EL (cell line): ENCODE data around the gene GTF2I.
"Not testable (repeated sequence)": the region's sequence is repeated elsewhere in the genome, so short reads cannot be mapped to it uniquely, and the experiment has no call there.

Experiments
- DNase-seq: peaks from one replicate; pipeline ENCODE4 v3.0.0-alpha.2; 2016

The GTF2I gene

DNA sequence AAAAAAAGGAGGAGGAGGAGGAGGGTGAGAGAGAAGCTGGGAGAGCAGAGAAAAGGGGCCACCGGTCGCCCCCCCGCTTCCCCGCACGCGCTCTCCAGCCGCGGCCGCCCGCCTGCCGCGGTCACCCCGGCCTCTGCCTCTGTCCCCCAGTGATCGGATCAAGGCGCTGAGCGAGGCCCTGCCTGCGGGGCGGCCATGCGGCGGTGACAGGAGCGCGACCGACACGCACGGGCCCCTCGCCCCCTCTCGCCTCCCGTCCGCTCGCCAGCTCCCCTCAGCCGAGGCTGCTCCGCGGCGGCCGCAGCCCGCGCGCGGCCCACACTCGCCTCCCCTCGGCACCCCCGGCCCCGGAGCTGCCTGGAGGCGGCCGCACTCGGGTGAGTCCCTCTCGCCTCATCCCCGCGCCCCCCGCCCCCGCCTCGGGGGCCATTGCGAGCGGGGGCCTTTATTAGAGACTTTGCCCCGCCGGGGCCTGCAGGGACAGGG lies at the start of gene GTF2I:
GTF2I (plus strand) TSS at position 27 of the 486 bp plus-strand sequence. CDS start 31,411 bp downstream, outside the sequence.
- DNase-seq, result no peak

GRCh38 chr7:74612015-74612829 lies 45.3 kb upstream of the GTF2I start:
- DNase-seq, result no peak

DNA sequence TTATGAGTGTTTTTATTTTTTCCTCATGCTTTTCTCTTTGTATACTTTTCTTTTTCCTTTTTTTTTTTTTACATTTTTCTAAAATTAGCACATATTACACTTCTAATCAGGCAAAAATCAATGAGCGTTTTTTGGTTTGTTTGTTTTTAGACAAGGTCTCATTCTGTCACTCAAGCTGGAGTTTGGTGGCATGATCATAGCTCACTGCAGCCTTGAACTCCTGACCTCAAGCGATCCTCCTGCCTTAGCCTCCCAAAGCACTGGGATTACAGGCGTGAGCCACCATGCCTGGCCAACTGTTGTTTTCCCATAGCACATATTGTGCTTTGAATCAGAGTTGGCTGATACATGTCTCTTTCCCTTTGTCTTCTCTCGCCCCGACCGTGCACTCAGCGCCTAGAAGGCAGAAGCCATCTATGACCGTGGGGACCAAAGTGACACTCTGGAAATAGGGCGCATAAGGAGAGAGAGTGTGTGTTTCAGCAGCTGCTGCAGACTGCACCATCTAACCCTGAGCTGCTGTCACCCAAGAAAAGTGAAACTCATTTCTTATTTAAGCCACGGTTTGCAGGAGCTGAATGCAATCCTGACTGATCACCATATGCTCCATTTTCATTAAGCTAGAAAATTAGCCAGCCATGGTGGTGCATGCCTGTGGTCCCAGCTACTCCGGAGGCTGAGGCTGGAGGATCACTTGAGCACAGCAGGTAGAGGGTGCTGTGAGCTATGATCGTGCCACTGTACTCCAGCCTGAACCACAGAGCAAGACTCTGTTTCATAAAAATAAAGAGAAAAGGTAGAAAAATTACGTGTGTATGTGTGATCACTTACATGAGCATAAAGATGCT lies 41.4 kb upstream of the GTF2I start:
- no peak for DNase-seq

DNA sequence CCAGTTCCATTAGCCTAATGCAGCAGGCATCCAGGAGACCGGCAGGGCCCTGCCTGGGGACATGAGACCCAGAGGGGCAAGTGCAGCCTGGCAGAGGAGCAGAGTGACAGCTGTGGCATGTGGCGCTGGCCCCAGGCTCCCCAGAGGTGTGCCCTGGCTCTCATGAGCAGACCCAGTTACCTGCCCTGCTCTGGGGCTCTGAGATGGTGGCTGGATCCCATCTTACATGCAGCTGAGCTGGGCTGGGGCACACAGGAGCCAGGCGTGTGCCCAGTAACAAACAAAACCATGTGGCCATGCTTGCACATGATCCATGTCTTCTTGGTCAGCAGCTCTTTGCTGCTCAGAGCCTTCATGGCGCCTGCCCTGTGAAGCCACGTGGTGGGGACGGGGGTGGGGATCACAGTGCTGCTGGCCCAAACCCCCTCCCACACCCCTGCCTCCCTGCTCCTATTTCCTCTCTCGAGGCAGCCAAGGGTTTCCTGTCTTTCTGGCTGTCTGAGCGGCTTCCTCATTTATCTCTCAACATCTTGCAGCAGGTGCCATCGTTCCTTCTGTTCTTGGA lies 40.3 kb upstream of the GTF2I start:
- DNase-seq, result no peak

DNA sequence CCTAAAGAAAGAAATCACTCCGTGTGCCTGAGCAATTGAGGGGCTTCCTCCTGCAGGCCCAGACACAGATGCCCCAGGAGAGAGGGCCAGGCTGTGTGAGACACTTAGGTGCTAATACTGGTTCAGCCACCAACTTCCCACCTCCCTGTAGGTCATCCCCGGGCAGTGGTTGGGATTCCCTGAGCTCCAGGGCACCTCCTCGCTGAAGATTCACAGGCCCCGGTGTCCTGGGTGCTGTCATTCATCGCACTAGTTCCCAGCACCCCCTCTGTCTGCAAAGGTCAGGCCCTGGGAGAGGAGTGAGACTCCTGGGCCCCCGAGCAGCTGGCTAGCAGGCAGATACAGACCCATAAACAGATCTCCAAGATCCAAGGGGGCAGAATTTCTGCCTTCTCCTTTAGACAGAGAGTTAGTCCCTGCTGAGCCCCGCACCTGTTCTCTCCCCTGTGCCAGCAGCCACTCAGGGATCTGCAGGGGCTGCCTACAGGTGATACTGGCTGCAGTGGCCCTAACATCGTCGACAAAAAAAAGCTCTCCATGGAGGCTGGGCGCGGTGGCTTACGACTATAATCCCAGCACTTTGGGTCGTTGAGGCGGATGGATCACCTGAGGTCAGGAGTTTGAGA lies 38.2 kb upstream of the GTF2I start:
- DNase-seq, result no peak

DNA sequence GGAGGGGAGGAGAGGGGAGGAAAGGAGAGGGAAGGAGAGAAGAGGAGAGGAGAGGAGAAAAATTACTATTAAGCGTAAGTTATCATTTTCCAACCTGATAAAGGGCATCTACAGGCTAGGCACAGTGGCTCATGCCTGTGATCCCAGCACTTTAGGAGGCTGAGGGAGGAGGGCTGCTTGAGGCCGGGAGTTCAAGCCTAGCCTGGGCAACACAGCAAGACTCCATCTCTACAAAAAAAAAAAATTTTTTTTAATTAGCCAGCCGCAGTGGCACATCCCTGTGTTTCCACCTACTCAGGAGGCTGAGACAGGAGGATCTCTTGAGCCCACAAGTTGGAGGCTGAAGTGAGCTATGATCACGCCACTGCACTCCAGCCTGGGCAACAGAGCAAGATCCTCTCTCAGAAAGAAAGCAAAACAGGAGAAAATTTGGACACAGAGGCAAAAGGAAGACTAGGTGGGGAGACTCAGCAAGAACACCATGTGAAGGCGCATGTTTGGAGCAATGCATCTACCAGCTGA lies 35.2 kb upstream of the GTF2I start:
- no peak for DNase-seq

GRCh38 chr7:74623135-74623534 lies 34.4 kb upstream of the GTF2I start:
- no peak for DNase-seq

- peak; percentile 35 for DNase-seq
Measured at GRCh38 chr7:74625446-74625845, 32.1 kb upstream of the GTF2I start.

- DNase-seq, result no peak
Measured at GRCh38 chr7:74627661-74628411, 29.7 kb upstream of the GTF2I start.

- DNase-seq, result no peak
Measured at GRCh38 chr7:74632505-74632904, 25.0 kb upstream of the GTF2I start.

- DNase-seq, result no peak
Measured at GRCh38 chr7:74633451-74633921, 24.0 kb upstream of the GTF2I start.

DNA sequence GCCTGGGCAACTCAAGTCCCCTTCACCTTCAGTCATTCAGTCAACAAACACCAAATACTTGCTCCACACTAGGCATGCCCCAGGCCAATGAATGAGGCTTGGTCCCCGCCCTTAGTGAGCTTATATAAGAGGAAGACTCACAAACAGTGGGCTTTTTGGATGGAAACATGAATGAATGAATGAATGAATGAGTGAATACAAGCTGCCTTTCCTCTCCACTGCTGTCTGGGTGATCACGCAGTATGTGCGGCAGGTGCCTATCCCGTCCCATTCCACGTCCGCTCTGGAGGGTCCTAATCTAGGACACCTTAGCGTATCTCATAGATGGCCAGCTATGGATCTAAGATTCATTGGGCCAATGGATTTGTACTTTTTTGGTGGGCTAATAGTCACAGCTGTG lies 19.8 kb upstream of the GTF2I start:
- no peak for DNase-seq

DNA sequence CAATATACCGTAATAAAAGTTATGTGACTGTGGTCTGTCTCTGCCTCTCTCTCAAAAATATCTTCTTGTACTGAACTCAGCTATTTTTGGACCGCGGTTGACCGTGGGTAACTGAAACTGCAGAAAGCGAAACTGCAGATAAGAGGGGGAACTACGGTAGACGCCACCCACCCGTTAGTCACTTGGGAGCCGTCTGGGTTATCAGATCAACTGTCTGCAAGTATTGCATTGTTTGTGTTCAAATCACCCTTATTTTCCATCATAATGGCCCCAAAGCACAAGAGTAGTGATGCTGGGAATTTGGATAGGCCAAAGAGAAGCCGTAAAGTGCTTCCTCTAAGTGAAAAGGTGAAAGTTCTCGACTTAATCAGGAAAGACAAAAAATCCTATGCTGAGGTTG lies 7.5 kb upstream of the GTF2I start:
- peak; percentile 16 for DNase-seq

DNA sequence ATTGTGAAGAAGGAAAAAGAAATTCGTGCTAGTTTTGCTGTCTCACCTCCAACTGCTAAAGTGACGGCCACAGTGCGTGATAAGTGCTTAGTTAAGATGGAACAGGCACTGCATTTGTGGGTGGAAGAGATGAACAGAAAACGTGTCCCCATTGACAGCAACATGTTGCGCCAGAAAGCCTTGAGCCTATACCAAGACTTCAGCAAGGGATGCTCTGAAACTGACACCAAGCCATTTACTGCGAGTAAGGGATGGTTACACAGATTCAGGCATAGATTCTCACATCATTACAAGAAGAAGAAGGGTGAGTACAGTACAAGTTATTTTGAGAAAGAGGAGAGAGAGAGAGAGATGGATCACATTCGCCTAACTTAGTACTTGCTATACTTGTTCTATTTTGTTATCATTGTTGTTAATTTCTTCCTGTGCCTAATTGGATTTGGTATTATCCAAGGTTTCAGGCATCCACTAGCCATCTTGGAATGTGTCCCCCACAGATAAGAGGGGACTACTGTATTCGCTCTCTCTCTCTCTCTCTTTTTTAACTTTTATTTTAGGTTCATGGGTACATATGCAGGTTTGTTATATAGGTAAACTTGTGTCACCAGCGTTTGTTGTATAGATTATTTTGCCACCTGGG lies 6.9 kb upstream of the GTF2I start:
- DNase-seq, result not testable (repeated sequence)

- not testable (repeated sequence) for DNase-seq
Measured at GRCh38 chr7:74651133-74651504, 6.4 kb upstream of the GTF2I start.

GRCh38 chr7:74653686-74654181 lies 3.8 kb upstream of the GTF2I start:
- DNase-seq, result no peak

DNA sequence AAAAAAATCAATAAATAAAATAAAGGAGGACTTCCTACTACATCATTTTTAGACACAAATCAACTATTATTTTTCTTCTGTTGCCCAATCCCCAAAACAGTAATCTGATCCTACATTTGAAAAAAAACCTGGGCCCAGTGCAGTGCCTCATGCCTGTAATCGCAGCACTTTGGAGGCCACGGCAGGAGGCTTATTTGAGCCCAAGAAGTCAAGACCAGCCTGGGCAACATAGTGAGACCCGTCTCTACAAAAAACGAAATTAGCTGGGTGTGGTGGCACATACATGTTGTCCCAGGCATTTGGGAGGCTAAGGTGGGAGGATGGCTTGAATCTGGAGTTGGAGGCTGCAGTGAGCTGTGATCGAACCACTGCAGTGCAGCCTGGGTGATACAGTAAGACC lies 2.7 kb upstream of the GTF2I start:
- DNase-seq, result no peak

DNA sequence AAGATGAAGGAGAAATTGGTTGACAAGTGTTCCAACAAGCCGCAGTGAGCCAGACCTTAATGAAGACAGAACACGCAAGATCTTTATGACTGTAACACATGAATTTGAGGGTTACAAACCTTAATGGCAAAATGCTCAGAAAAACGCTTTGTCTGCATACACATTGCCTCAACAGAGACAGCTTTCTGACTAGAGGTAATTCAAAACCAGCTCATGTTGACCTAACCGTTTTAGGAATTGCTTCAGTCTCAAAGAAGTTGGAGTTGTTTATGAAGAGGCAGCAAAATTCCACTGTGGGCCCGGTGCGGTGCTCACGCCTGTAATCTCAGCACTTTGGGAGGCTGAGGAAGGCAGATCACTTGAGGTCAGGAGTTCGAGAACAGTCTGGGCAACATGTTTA lies 2.2 kb upstream of the GTF2I start:
- no peak for DNase-seq

DNA sequence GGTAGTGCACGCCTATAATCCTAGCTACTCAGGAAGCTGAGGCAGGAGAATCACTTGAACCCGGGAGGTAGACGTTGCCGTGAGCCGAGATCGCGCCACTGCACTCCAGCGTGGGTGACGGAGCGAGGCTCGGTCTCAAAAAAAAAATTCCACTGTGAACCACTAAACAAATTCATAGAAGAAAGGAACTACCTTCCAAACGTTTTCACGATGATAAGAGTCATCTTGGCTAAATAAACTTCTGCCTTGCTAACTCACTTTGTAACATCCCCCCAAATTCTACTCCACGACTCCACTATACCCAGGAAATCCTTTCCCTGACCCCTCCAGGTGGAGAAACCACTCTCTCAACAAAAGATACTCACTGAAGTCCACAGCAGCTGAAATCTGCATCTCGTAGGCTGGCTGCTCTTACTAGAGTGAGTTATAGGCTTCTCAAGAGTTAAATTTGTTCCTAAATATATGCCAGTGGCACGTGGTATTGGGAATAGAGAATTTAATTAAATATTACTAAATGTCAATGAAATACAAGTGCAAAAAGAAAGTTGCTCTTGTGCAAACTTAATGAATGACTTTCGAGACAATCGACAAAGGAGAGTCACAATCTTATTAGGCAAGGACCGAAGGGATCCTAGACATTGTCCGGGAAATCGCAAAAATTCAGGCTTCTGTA lies 1.6 kb upstream of the GTF2I start:
- DNase-seq, result no peak

DNA sequence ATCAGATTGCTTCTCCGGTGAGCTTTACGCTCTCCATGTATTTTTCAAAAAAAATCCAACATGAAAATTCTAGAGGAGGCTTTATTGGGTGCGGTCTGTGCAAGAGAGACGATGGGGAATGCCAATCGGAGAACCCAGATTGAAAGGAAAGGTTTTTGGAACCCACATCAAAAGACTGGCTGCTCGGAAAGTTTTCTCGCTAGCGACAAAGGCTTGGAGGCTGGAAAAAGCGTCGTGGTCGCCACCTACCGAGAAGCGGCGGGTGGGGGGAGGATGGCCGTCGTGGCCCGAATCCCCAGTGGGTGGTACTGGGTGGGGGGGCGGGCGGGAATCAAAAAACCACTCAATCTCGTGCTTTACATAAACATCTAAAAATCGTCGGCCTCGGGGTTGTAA lies 1.1 kb upstream of the GTF2I start:
- DNase-seq, result peak; percentile 23
